ENCODE measurements around the gene SLC1A2. TPM values are rescaled to one million over a fixed set of nuclear protein-coding genes. Genes with fewer than 3 reads are reported as not detected.
A peak's percentile ranks its signal among the peaks of the same experiment; 100 is the strongest.

The SLC1A2 gene
- total RNA-seq, 5 donors from 2014 or later (not counting 1 experiment from before 2014, with no cell fraction given), result 0.07 to 0.19 (median 0.12) TPM

GRCh38 chr11:35376118-35376510 is 43.2 kb downstream of the SLC1A2 start:
- H3K4me1 Mint-ChIP-seq, result peaks cover 5 to 14% (median 8%) of the 10 kb centered on the region in 3 donors
- Histone ChIP-seq H3K27ac (ENCODE audit: low read length) (no peak overlapping the region), H3K9me3 (no peaks in the 10 kb centered on the region), H3K4me3 (ENCODE audit: control insufficient read depth in 1 of 2, extremely low read depth in 1 of 2, low read length in 1 of 2) (no peak overlapping the region), H3K4me1 (ENCODE audit: control insufficient read depth in 1 of 2, extremely low read depth in 1 of 2, insufficient read depth in 2 of 2, low read length in 2 of 2) (peaks cover 0 to 7% of the 10 kb centered on the region in 2 experiments), H3K27me3 (replicated peaks in 1 of 2; ENCODE audit: control insufficient read depth in 2 of 2, extremely low read depth in 1 of 2, insufficient read depth in 2 of 2, low read length in 1 of 2) (no peaks in the 10 kb centered on the region), H3K36me3 (ENCODE audit: control insufficient read depth in 2 of 2, extremely low read depth in 1 of 2, insufficient read depth in 1 of 2, low read length in 1 of 2) (no peaks in the 10 kb centered on the region)
- ChIA-PET POLR2A (interaction anchor here in 1 of 2 donors (0.6 kb wide), 1 partner anchor 287 kb away, joined by 3 read pairs; no protein-coding TSS in a partner anchor), CTCF (no interaction called here)
- ATAC-seq (replicated peaks in 1 of 4), result no peak
- WGBS (ENCODE audit: insufficient coverage), result 100% methylated on average over 1 of the region's 4 CpGs
- H3K27me3 Mint-ChIP-seq, result no peaks in the 10 kb centered on the region
- H3K4me3 Mint-ChIP-seq, result no peak overlapping the region
- H3K36me3 Mint-ChIP-seq, result no peaks in the 10 kb centered on the region
- H3K27ac Mint-ChIP-seq, result no peak overlapping the region
- H3K9me3 Mint-ChIP-seq, result no peaks in the 10 kb centered on the region
- DNase-seq, result no peak

- no peaks in the 10 kb centered on the region for H3K36me3 ChIP-seq (ENCODE audit: control insufficient read depth in 2 of 2, extremely low read depth in 1 of 2, insufficient read depth in 1 of 2, low read length in 1 of 2)
- Mint-ChIP-seq H3K36me3 (no peaks in the 10 kb centered on the region), H3K4me1 (peaks cover 5 to 14% (median 8%) of the 10 kb centered on the region in 3 donors), H3K27me3 (no peaks in the 10 kb centered on the region), H3K4me3 (no peak overlapping the region), H3K27ac (no peak overlapping the region), H3K9me3 (no peaks in the 10 kb centered on the region)
- H3K27ac ChIP-seq (ENCODE audit: low read length), result no peak overlapping the region
- no peak for ATAC-seq (replicated peaks in 1 of 4)
- no peak for DNase-seq
- H3K27me3 ChIP-seq (replicated peaks in 1 of 2; ENCODE audit: control insufficient read depth in 2 of 2, extremely low read depth in 1 of 2, insufficient read depth in 2 of 2, low read length in 1 of 2), result no peaks in the 10 kb centered on the region
- no peaks in the 10 kb centered on the region for H3K9me3 ChIP-seq
- POLR2A ChIA-PET, result interaction anchor here in 1 of 2 donors (0.6 kb wide), 1 partner anchor 286 kb away, joined by 3 read pairs; no protein-coding TSS in a partner anchor
- WGBS (ENCODE audit: insufficient coverage), result 84% methylated on average over 7 of the region's 10 CpGs
- CTCF ChIA-PET, result no interaction called here
- no peak overlapping the region for H3K4me3 ChIP-seq (ENCODE audit: control insufficient read depth in 1 of 2, extremely low read depth in 1 of 2, low read length in 1 of 2)
- peaks cover 0 to 7% of the 10 kb centered on the region in 2 experiments for H3K4me1 ChIP-seq (ENCODE audit: control insufficient read depth in 1 of 2, extremely low read depth in 1 of 2, insufficient read depth in 2 of 2, low read length in 2 of 2)
These were observed 43.8 kb downstream of the SLC1A2 start for GRCh38 chr11:35375332-35376117.

GRCh38 chr11:35373284-35373933 is 45.9 kb downstream of the SLC1A2 start:
- CTCF ChIA-PET, result interaction anchor here in 1 of 2 donors (0.7 to 1.0 kb wide), 2 partner anchors 447 to 1565 kb away, joined by 3 read pairs; no protein-coding TSS in a partner anchor
- H3K27ac Mint-ChIP-seq, result peak overlapping the region in 1 of 2 donors; percentile 16
- Histone ChIP-seq H3K4me3 (ENCODE audit: control insufficient read depth in 1 of 2, extremely low read depth in 1 of 2, low read length in 1 of 2) (no peak overlapping the region), H3K27me3 (replicated peaks in 1 of 2; ENCODE audit: control insufficient read depth in 2 of 2, extremely low read depth in 1 of 2, insufficient read depth in 2 of 2, low read length in 1 of 2) (no peaks in the 10 kb centered on the region), H3K4me1 (ENCODE audit: control insufficient read depth in 1 of 2, extremely low read depth in 1 of 2, insufficient read depth in 2 of 2, low read length in 2 of 2) (peaks cover 0 to 7% of the 10 kb centered on the region in 2 experiments), H3K27ac (ENCODE audit: low read length) (no peak overlapping the region), H3K9me3 (no peaks in the 10 kb centered on the region), H3K36me3 (ENCODE audit: control insufficient read depth in 2 of 2, extremely low read depth in 1 of 2, insufficient read depth in 1 of 2, low read length in 1 of 2) (no peaks in the 10 kb centered on the region)
- no peak overlapping the region for H3K4me3 Mint-ChIP-seq
- H3K36me3 Mint-ChIP-seq, result no peaks in the 10 kb centered on the region
- POLR2A ChIA-PET, result interaction anchor here in 1 of 2 donors (0.6 kb wide), 1 partner anchor 40 kb away, joined by 4 read pairs; no protein-coding TSS in a partner anchor
- 63% methylated on average over 2 of the region's 2 CpGs for WGBS (ENCODE audit: insufficient coverage)
- peak in 1 of 4 experiments; percentile 40 for ATAC-seq (replicated peaks in 1 of 4)
- H3K4me1 Mint-ChIP-seq, result peaks cover 5 to 14% (median 8%) of the 10 kb centered on the region in 3 donors
- no peaks in the 10 kb centered on the region for H3K9me3 Mint-ChIP-seq
- no peak for DNase-seq
- no peaks in the 10 kb centered on the region for H3K27me3 Mint-ChIP-seq

GRCh38 chr11:35372565-35373283 is 46.6 kb downstream of the SLC1A2 start:
- H3K27ac ChIP-seq (ENCODE audit: low read length), result no peak overlapping the region
- Mint-ChIP-seq H3K4me3 (no peak overlapping the region), H3K36me3 (no peaks in the 10 kb centered on the region), H3K27ac (no peak overlapping the region), H3K27me3 (no peaks in the 10 kb centered on the region), H3K4me1 (peaks cover 5 to 14% (median 8%) of the 10 kb centered on the region in 3 donors), H3K9me3 (no peaks in the 10 kb centered on the region)
- H3K27me3 ChIP-seq (replicated peaks in 1 of 2; ENCODE audit: control insufficient read depth in 2 of 2, extremely low read depth in 1 of 2, insufficient read depth in 2 of 2, low read length in 1 of 2), result no peaks in the 10 kb centered on the region
- no peak overlapping the region for H3K4me3 ChIP-seq (ENCODE audit: control insufficient read depth in 1 of 2, extremely low read depth in 1 of 2, low read length in 1 of 2)
- ChIA-PET CTCF (no interaction called here), POLR2A (interaction anchor here in 1 of 2 donors (0.6 kb wide), 1 partner anchor 39 kb away, joined by 4 read pairs; no protein-coding TSS in a partner anchor)
- 63% methylated on average over 3 of the region's 3 CpGs for WGBS (ENCODE audit: insufficient coverage)
- peaks cover 0 to 7% of the 10 kb centered on the region in 2 experiments for H3K4me1 ChIP-seq (ENCODE audit: control insufficient read depth in 1 of 2, extremely low read depth in 1 of 2, insufficient read depth in 2 of 2, low read length in 2 of 2)
- no peaks in the 10 kb centered on the region for H3K9me3 ChIP-seq
- DNase-seq, result no peak
- no peak for ATAC-seq (replicated peaks in 1 of 4)
- no peaks in the 10 kb centered on the region for H3K36me3 ChIP-seq (ENCODE audit: control insufficient read depth in 2 of 2, extremely low read depth in 1 of 2, insufficient read depth in 1 of 2, low read length in 1 of 2)

GRCh38 chr11:35367491-35367890 is 51.9 kb downstream of the SLC1A2 start:
- Histone ChIP-seq H3K4me3 (ENCODE audit: control insufficient read depth in 1 of 2, extremely low read depth in 1 of 2, low read length in 1 of 2) (no peak overlapping the region), H3K27ac (ENCODE audit: low read length) (no peak overlapping the region), H3K36me3 (ENCODE audit: control insufficient read depth in 2 of 2, extremely low read depth in 1 of 2, insufficient read depth in 1 of 2, low read length in 1 of 2) (no peaks in the 10 kb centered on the region), H3K4me1 (ENCODE audit: control insufficient read depth in 1 of 2, extremely low read depth in 1 of 2, insufficient read depth in 2 of 2, low read length in 2 of 2) (no peaks in the 10 kb centered on the region), H3K27me3 (replicated peaks in 1 of 2; ENCODE audit: control insufficient read depth in 2 of 2, extremely low read depth in 1 of 2, insufficient read depth in 2 of 2, low read length in 1 of 2) (peaks cover 0 to 4% of the 10 kb centered on the region in 2 experiments), H3K9me3 (no peaks in the 10 kb centered on the region)
- WGBS (ENCODE audit: insufficient coverage), result 75% methylated on average over 1 of the region's 4 CpGs
- DNase-seq (no peak), ATAC-seq (replicated peaks in 1 of 4) (no peak)
- Mint-ChIP-seq H3K27ac (no peak overlapping the region), H3K4me1 (peaks cover 0 to 10% (median 5%) of the 10 kb centered on the region in 3 donors), H3K27me3 (peaks cover 4 to 9% of the 10 kb centered on the region in 2 donors), H3K9me3 (peaks cover 2 to 9% (median 4%) of the 10 kb centered on the region in 3 donors), H3K4me3 (no peak overlapping the region), H3K36me3 (peaks cover 4% of the 10 kb centered on the region)
- CTCF ChIA-PET, result interaction anchor here (0.6 to 1.5 kb wide), 4 partner anchors 27 to 448 kb away, joined by 3 to 4 read pairs (median 3); no protein-coding TSS in a partner anchor
- POLR2A ChIA-PET, result no interaction called here

- Mint-ChIP-seq H3K27ac (no peak overlapping the region), H3K36me3 (peaks cover 4% of the 10 kb centered on the region), H3K4me1 (peaks cover 0 to 10% (median 5%) of the 10 kb centered on the region in 3 donors), H3K4me3 (no peak overlapping the region), H3K9me3 (peaks cover 2 to 9% (median 4%) of the 10 kb centered on the region in 3 donors), H3K27me3 (peaks cover 4 to 9% of the 10 kb centered on the region in 2 donors)
- WGBS (ENCODE audit: insufficient coverage), result no CpG with 5 or more reads among the region's 1 CpG
- H3K27me3 ChIP-seq (replicated peaks in 1 of 2; ENCODE audit: control insufficient read depth in 2 of 2, extremely low read depth in 1 of 2, insufficient read depth in 2 of 2, low read length in 1 of 2), result peaks cover 0 to 4% of the 10 kb centered on the region in 2 experiments
- H3K4me3 ChIP-seq (ENCODE audit: control insufficient read depth in 1 of 2, extremely low read depth in 1 of 2, low read length in 1 of 2), result no peak overlapping the region
- CTCF ChIA-PET, result interaction anchor here (0.6 to 1.5 kb wide), 2 partner anchors 33 to 440 kb away, joined by 3 to 4 read pairs; no protein-coding TSS in a partner anchor
- no peak for ATAC-seq (replicated peaks in 1 of 4)
- POLR2A ChIA-PET, result no interaction called here
- no peak overlapping the region for H3K27ac ChIP-seq (ENCODE audit: low read length)
- H3K9me3 ChIP-seq, result no peaks in the 10 kb centered on the region
- DNase-seq, result no peak
- H3K36me3 ChIP-seq (ENCODE audit: control insufficient read depth in 2 of 2, extremely low read depth in 1 of 2, insufficient read depth in 1 of 2, low read length in 1 of 2), result no peaks in the 10 kb centered on the region
- H3K4me1 ChIP-seq (ENCODE audit: control insufficient read depth in 1 of 2, extremely low read depth in 1 of 2, insufficient read depth in 2 of 2, low read length in 2 of 2), result no peaks in the 10 kb centered on the region
These were observed 52.6 kb downstream of the SLC1A2 start for GRCh38 chr11:35366798-35367197.

Measured in T-cell (primary cell).